ENCODE measurements around the gene SLC7A4. TPM values are rescaled to one million over a fixed set of nuclear protein-coding genes. Genes with fewer than 3 reads are reported as not detected.

SLC7A4 gene
- total RNA-seq, 1 donor from 2014 or later, result not detected

DNA sequence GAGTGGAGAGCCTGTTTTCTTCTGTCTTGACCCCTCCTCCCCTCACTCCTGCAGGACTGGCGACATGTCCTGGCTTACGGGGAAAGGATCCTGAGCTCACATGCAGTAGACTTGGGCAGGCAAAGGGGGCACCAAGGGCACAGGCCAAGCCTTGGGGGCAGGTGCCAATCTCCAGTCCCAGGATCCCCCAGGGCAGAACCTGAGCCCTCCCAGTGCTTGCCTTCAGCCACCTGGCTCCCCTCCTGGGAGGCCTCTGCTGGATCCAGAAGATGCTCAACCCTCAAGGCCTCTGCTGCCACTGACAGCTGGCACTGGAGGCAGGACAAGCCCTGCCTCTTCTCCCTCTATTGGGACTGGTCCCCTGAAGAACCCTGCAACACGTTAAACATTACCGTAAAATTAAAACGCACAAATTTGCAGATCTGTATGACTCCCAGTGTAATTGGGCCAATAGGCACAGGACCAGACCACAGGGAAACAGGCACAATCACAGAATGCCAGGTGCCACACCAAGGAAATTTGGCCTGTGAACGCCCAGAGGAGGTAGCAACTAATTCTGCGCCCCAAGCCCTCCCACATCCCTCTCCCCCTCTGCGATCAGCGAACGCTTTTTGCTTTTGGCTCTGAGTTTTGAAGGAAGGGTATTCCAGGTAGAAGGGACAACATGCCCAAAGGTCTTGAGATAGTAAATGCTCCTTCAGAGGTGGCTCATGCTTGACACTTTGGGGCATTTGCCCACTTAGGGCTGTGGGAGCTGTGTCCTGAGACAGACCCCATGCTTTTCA is 51.2 kb downstream of the SLC7A4 start:
- peak overlapping the region; percentile 92 for H3K4me2 ChIP-seq
- peak overlapping the region; percentile 66 for H3K9ac ChIP-seq
- no peaks in the 10 kb centered on the region for H4K20me1 ChIP-seq (ENCODE audit: low read depth)
- peak overlapping the region; percentile 75 for H2AFZ ChIP-seq (replicated peaks)
- peak overlapping the region; percentile 40 for H3K27ac ChIP-seq
- H3K4me1 Mint-ChIP-seq, result peaks cover 26% of the 10 kb centered on the region
- no peaks in the 10 kb centered on the region for H3K9me3 Mint-ChIP-seq
- H3K4me3 ChIP-seq, result peak overlapping the region; percentile 66
- H3K36me3 Mint-ChIP-seq, result peaks cover 6% of the 10 kb centered on the region
- no peaks in the 10 kb centered on the region for H3K27me3 ChIP-seq
- TF ChIP-seq, protein P1, sequence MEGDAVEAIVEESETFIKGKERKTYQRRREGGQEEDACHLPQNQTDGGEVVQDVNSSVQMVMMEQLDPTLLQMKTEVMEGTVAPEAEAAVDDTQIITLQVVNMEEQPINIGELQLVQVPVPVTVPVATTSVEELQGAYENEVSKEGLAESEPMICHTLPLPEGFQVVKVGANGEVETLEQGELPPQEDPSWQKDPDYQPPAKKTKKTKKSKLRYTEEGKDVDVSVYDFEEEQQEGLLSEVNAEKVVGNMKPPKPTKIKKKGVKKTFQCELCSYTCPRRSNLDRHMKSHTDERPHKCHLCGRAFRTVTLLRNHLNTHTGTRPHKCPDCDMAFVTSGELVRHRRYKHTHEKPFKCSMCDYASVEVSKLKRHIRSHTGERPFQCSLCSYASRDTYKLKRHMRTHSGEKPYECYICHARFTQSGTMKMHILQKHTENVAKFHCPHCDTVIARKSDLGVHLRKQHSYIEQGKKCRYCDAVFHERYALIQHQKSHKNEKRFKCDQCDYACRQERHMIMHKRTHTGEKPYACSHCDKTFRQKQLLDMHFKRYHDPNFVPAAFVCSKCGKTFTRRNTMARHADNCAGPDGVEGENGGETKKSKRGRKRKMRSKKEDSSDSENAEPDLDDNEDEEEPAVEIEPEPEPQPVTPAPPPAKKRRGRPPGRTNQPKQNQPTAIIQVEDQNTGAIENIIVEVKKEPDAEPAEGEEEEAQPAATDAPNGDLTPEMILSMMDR (IDR thresholded peaks at IDR 0.05), result no peak
- no peak for TF ChIP-seq EZH2phosphoT487 (IDR thresholded peaks at IDR 0.05)
- no peak for TF ChIP-seq EZH2 (IDR thresholded peaks at IDR 0.05)
- H3K4me1 ChIP-seq, result peaks cover 24% of the 10 kb centered on the region
- peak overlapping the region; percentile 99 for H3K4me3 Mint-ChIP-seq
- H3K36me3 ChIP-seq, result no peaks in the 10 kb centered on the region
- peaks cover 22% of the 10 kb centered on the region for H3K79me2 ChIP-seq (ENCODE audit: low read depth)
- H3K27me3 Mint-ChIP-seq (ENCODE audit: insufficient read depth, low read depth), result peaks cover 13% of the 10 kb centered on the region
- H3F3A ChIP-seq (ENCODE audit: low read depth), result peaks cover 28% of the 10 kb centered on the region
- DNase-seq (ENCODE audit: low spot score), result no peak
- H3K27ac Mint-ChIP-seq, result peak overlapping the region; percentile 87
- H3K9me3 ChIP-seq (ENCODE audit: low read depth), result no peaks in the 10 kb centered on the region

DNA sequence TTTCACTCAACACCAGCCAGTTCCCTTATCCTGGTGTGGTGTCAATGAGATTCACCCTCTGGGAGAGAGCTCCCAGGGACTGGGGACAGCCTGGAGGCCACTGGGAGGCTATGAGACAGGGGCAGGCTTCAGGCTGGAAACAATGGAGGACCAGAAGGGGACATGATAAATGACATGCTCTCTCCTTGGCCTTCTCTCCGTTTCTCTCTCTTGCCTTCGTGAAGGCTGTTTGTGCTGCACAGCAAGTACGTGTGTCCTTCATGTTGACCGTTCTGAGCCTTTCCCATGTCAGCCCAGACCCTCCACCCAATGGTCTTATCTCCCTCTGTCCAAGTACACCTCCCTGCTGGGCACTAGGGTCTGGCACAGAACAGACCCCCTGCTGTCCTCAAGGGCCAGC is 51.8 kb downstream of the SLC7A4 start:
- Histone ChIP-seq H3K4me1 (peaks cover 24% of the 10 kb centered on the region), H3K4me2 (peak overlapping the region; percentile 67), H3K9me3 (ENCODE audit: low read depth) (no peaks in the 10 kb centered on the region), H3K4me3 (no peak overlapping the region), H3K9ac (no peak overlapping the region), H2AFZ (replicated peaks) (no peak overlapping the region), H3F3A (ENCODE audit: low read depth) (peaks cover 28% of the 10 kb centered on the region), H4K20me1 (ENCODE audit: low read depth) (no peaks in the 10 kb centered on the region), H3K27me3 (no peaks in the 10 kb centered on the region), H3K79me2 (ENCODE audit: low read depth) (peaks cover 22% of the 10 kb centered on the region), H3K27ac (no peak overlapping the region), H3K36me3 (no peaks in the 10 kb centered on the region)
- Mint-ChIP-seq H3K4me3 (peak overlapping the region; percentile 77), H3K36me3 (peaks cover 6% of the 10 kb centered on the region), H3K27ac (no peak overlapping the region), H3K27me3 (ENCODE audit: insufficient read depth, low read depth) (peaks cover 13% of the 10 kb centered on the region), H3K9me3 (no peaks in the 10 kb centered on the region), H3K4me1 (peaks cover 29% of the 10 kb centered on the region)
- no peak for TF ChIP-seq EZH2phosphoT487 (IDR thresholded peaks at IDR 0.05)
- TF ChIP-seq EZH2 (IDR thresholded peaks at IDR 0.05), result no peak
- TF ChIP-seq, protein P1 (IDR thresholded peaks at IDR 0.05), result no peak
- DNase-seq (ENCODE audit: low spot score), result no peak

DNA sequence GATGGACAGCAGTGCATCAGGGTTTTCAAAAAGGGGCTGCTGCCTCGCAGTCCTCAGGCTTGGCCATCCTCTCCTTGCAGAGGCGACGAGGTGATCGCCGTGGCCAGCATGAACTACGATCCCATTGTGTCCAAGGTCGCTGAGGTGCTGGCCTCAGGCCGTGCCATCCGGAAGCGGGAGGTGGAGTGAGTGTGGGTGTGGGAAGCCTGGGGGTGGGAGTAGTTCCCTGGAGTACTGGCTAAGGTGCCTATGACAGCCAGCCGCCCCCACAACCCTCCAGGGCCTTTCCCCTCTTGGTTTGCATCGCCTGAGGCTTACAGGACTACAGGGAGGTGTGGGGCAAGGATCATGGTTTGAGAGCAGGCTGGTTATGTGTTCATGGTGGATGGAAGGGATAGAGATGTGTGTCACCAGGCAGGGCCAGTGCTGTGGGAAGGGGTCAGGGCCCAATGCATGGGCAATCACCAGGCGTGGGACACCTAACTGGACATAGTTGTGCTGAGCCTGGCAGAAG is 52.4 kb downstream of the SLC7A4 start:
- H3K36me3 Mint-ChIP-seq, result peaks cover 6% of the 10 kb centered on the region
- peaks cover 29% of the 10 kb centered on the region for H3K4me1 Mint-ChIP-seq
- Histone ChIP-seq H3K4me3 (peak overlapping the region; percentile 27), H3K4me2 (peak overlapping the region; percentile 67), H3K36me3 (no peaks in the 10 kb centered on the region), H3K27ac (no peak overlapping the region), H2AFZ (replicated peaks) (no peak overlapping the region), H3K27me3 (no peaks in the 10 kb centered on the region), H3F3A (ENCODE audit: low read depth) (peaks cover 28% of the 10 kb centered on the region), H3K4me1 (peaks cover 24% of the 10 kb centered on the region), H3K9ac (no peak overlapping the region), H3K9me3 (ENCODE audit: low read depth) (no peaks in the 10 kb centered on the region), H4K20me1 (ENCODE audit: low read depth) (no peaks in the 10 kb centered on the region), H3K79me2 (ENCODE audit: low read depth) (peaks cover 22% of the 10 kb centered on the region)
- H3K27me3 Mint-ChIP-seq (ENCODE audit: insufficient read depth, low read depth), result peaks cover 13% of the 10 kb centered on the region
- no peaks in the 10 kb centered on the region for H3K9me3 Mint-ChIP-seq
- peak; percentile 15 for DNase-seq (ENCODE audit: low spot score)
- H3K27ac Mint-ChIP-seq, result no peak overlapping the region
- H3K4me3 Mint-ChIP-seq, result peak overlapping the region; percentile 77
- no peak for TF ChIP-seq EZH2phosphoT487 (IDR thresholded peaks at IDR 0.05)
- TF ChIP-seq, protein P1 (IDR thresholded peaks at IDR 0.05), result no peak
- no peak for TF ChIP-seq EZH2 (IDR thresholded peaks at IDR 0.05)

All from neural progenitor cell (in vitro differentiated cells).